22Rv1 (cell line): ENCODE measurements around the gene ZMYND15.
A peak's percentile ranks its signal among the peaks of the same experiment; 100 is the strongest.

ENCODE experiments used
- H3K27ac ChIP-seq: fragments of 450-650 bp; 2 replicates; pipeline ENCODE4 v1.5.1; 2017
- CTCF ChIP-seq: fragments of 450-650 bp; IDR thresholded peaks from 2 replicates; pipeline ENCODE4 v1.5.1; 2017; ENCODE audit warnings: mild to moderate bottlenecking
- ZFX ChIP-seq: fragments of 450-650 bp; IDR thresholded peaks from 2 replicates; pipeline ENCODE4 v1.6.1; 2017; ENCODE audit warnings: antibody characterized with exemption, borderline replicate concordance

Gene ZMYND15

GRCh38 chr17:4719684-4720221 lies 19.9 kb upstream of the ZMYND15 start:
- TF ChIP-seq CTCF (no peak), ZFX (no peak)
- peak overlapping the region; percentile 84; the same call in 1 of the 2 replicates for H3K27ac ChIP-seq

GRCh38 chr17:4720787-4721186 lies 18.8 kb upstream of the ZMYND15 start:
- H3K27ac ChIP-seq, result peak overlapping the region; percentile 84
- TF ChIP-seq CTCF (no peak), ZFX (no peak)

- peak overlapping the region; percentile 84 for H3K27ac ChIP-seq
Measured at GRCh38 chr17:4721203-4722135, 18.2 kb upstream of the ZMYND15 start.

GRCh38 chr17:4722678-4723240 lies 16.9 kb upstream of the ZMYND15 start:
- peak overlapping the region; percentile 84 for H3K27ac ChIP-seq
- TF ChIP-seq CTCF, result no peak
- no peak for TF ChIP-seq ZFX

More at GRCh38 chr17:4721203-4722135, 18.2 kb upstream of the ZMYND15 start:
- no peak for TF ChIP-seq CTCF
- no peak for TF ChIP-seq ZFX

- TF ChIP-seq CTCF, result no peak
- no peak for TF ChIP-seq ZFX
- no peak overlapping the region for H3K27ac ChIP-seq
Measured at GRCh38 chr17:4724650-4725049, 15.0 kb upstream of the ZMYND15 start.

- TF ChIP-seq ZFX (no peak), CTCF (no peak)
- H3K27ac ChIP-seq, result no peak overlapping the region
Measured at GRCh38 chr17:4725646-4726310, 13.9 kb upstream of the ZMYND15 start.
